ENCODE data around the gene DNLZ. TPM values are rescaled to one million over a fixed set of nuclear protein-coding genes. Genes with fewer than 3 reads are reported as not detected.

Gene DNLZ
- total and polyA plus RNA-seq, 11 donors: 21.3 to 67.8 (median 33.6) TPM

GRCh38 chr9:136399176-136400037, 35.9 kb upstream of the DNLZ start:
- DNase-seq (no peak), ATAC-seq (peak in 2 of 4 donors; percentile 3 to 12)
- WGBS, 4 donors: 1 to 5% (median 1%) methylated on average over 23 to 67 of the region's 67 CpGs
- TF ChIP-seq CTCF (IDR thresholded peaks at IDR 0.05): no peak
- TF ChIP-seq POLR2A (IDR thresholded peaks at IDR 0.05): no peak
- peaks cover 0 to 29% (median 17%) of the 10 kb centered on the region in 12 donors for H3K4me1 ChIP-seq
- H3K36me3 ChIP-seq: peaks cover 0 to 62% (median 48%) of the 10 kb centered on the region in 9 donors
- no peaks in the 10 kb centered on the region for H3K9me3 ChIP-seq
- intact Hi-C loops (cut with DNase I): loop anchor here in 8 of 10 donors (1.0 to 10.0 kb wide), 8 partner anchors 35 to 87 kb away; partner anchors contain the start of gene INPP5E (in 1 of the 8)
- H3K4me3 ChIP-seq: peak overlapping the region; percentile 80 to 100 (median 94)
- H3K27ac ChIP-seq: peak overlapping the region in 8 of 12 donors; percentile 33 to 75 (median 67)
- no peaks in the 10 kb centered on the region for H3K27me3 ChIP-seq

GRCh38 chr9:136398286-136398685, 34.7 kb upstream of the DNLZ start:
- 92 to 95% (median 93%) methylated on average over 11 to 12 of the region's 12 CpGs for WGBS, 4 donors

GRCh38 chr9:136397643-136398042, 34.1 kb upstream of the DNLZ start:
- intact Hi-C loops (cut with DNase I): loop anchor here in 3 of 10 donors (2.0 to 5.0 kb wide), 3 partner anchors 57 to 85 kb away; no protein-coding TSS in a partner anchor
- Histone ChIP-seq H3K4me3 (no peak overlapping the region), H3K27ac (no peak overlapping the region), H3K4me1 (peaks cover 0 to 26% (median 17%) of the 10 kb centered on the region in 12 donors), H3K9me3 (no peaks in the 10 kb centered on the region), H3K36me3 (peaks cover 0 to 68% (median 54%) of the 10 kb centered on the region in 9 donors), H3K27me3 (no peaks in the 10 kb centered on the region)
- 76 to 86% (median 80%) methylated on average over 6 of the region's 6 CpGs for WGBS, 4 donors
- DNase-seq: no peak
- TF ChIP-seq POLR2A (IDR thresholded peaks at IDR 0.05) (no peak), CTCF (IDR thresholded peaks at IDR 0.05) (no peak)
- no peak for ATAC-seq

More at GRCh38 chr9:136398286-136398685, 34.7 kb upstream of the DNLZ start:
- DNase-seq (no peak), ATAC-seq (no peak)
- H3K4me1 ChIP-seq: peaks cover 0 to 26% (median 17%) of the 10 kb centered on the region in 12 donors
- intact Hi-C loops (cut with DNase I): loop anchor here in 2 of 10 donors (2.0 to 5.0 kb wide), 2 partner anchors 57 to 86 kb away; no protein-coding TSS in a partner anchor
- H3K4me3 ChIP-seq: peak overlapping the region in 2 of 12 donors; percentile 2 to 94
- no peaks in the 10 kb centered on the region for H3K9me3 ChIP-seq
- H3K36me3 ChIP-seq: peaks cover 0 to 62% (median 48%) of the 10 kb centered on the region in 9 donors
- TF ChIP-seq POLR2A (IDR thresholded peaks at IDR 0.05) (no peak), CTCF (IDR thresholded peaks at IDR 0.05) (no peak)
- H3K27me3 ChIP-seq: no peaks in the 10 kb centered on the region
- H3K27ac ChIP-seq: no peak overlapping the region

GRCh38 chr9:136396219-136396515, 32.6 kb upstream of the DNLZ start:
- DNase-seq: no peak
- 87 to 93% (median 91%) methylated on average over 4 of the region's 4 CpGs for WGBS, 4 donors
- Histone ChIP-seq H3K27me3 (no peaks in the 10 kb centered on the region), H3K9me3 (no peaks in the 10 kb centered on the region), H3K27ac (no peak overlapping the region), H3K4me1 (peaks cover 0 to 26% (median 17%) of the 10 kb centered on the region in 12 donors), H3K4me3 (no peak overlapping the region), H3K36me3 (peaks cover 0 to 71% (median 60%) of the 10 kb centered on the region in 9 donors)
- intact Hi-C loops (cut with DNase I): loop anchor here in 2 of 10 donors (2.0 to 5.0 kb wide), 2 partner anchors 57 to 84 kb away; no protein-coding TSS in a partner anchor
- TF ChIP-seq POLR2A (IDR thresholded peaks at IDR 0.05) (no peak), CTCF (IDR thresholded peaks at IDR 0.05) (no peak)
- ATAC-seq: no peak

All from heart left ventricle (tissue), 16 donors.